Right cardiac atrium (tissue), 5 donors: ENCODE data around the gene TMEM52. TPM values are rescaled to one million over a fixed set of nuclear protein-coding genes. Genes with fewer than 3 reads are reported as not detected.

Source experiments
- ATAC-seq, 2 donors: fragments of 200-7000 bp; cut with Tn5 transposase; one replicate each; pipeline versions ENCODE4 v1.8.0 to v1.9.1; 2020; ENCODE audit warnings: moderate library complexity in 2 of 2, mild to moderate bottlenecking in 1 of 2
- DNase-seq, 3 donors: peaks; one replicate each; pipeline ENCODE4 v3.0.0-alpha.2; 2020
- H3K27ac ChIP-seq: one replicate; pipeline ENCODE4 v1.5.1; 2013; ENCODE audit warnings: mild to moderate bottlenecking, low read length, control low read depth, moderate library complexity
- H3K27me3 ChIP-seq: one replicate; pipeline ENCODE4 v1.6.1; 2013; ENCODE audit not compliant: control insufficient read depth, insufficient read depth
- H3K4me1 ChIP-seq: one replicate; pipeline ENCODE4 v1.6.1; 2013; ENCODE audit warnings: low read length; ENCODE audit not compliant: control insufficient read depth, insufficient read depth
- H3K4me3 ChIP-seq: one replicate; pipeline ENCODE4 v1.5.1; 2013; ENCODE audit warnings: low read length, control low read depth
- H3K9me3 ChIP-seq: one replicate; pipeline ENCODE4 v1.6.1; 2013; ENCODE audit warnings: low read length; ENCODE audit not compliant: control insufficient read depth
- WGBS: extraction: QIAGEN DNeasy Blood & Tissue Kit; methylation state at CpG from one replicate; pipeline ENCODE4 v1.1.7; 2013; 5-methylcytosine and 5-hydroxymethylcytosine counted together
- intact Hi-C, 4 donors: fragments of 100-400 bp; cut with DNase I; formaldehyde crosslinking; loops; one replicate each; pipeline versions ENCODE4 v1.11.0 to v1.14.0; 2022 to 2023
- long read RNA-seq, 4 donors: library from polyadenylated mRNA; unstranded; transcript quantifications; one replicate each; pipeline ENCODE4 v2.0.0, GENCODE V29; 2020 to 2021
- polyA plus RNA-seq: library from polyadenylated mRNA; stranded (reverse); fragments of 200-250 nt; gene quantifications from one replicate; pipeline ENCODE4 v1.2.3, GENCODE V29; 2013
- total RNA-seq, 4 donors: library from RNA; stranded (reverse); fragmentation: NEBNext Ultra II Directional; extraction: Animal tissue kit (Norgen Biotek cat#: 25700); gene quantifications; one replicate each; pipeline ENCODE4 v1.2.1, GENCODE V29; 2021
- donor health status: healthy with polysubstance abuse.
- donor health status: DM: no; HTN: yes; CAD: no.
- donor health status: DM: no; HTN: no; CAD: no.
- donor health status: DM: no; HTN: yes; CAD: no; lungs with severe emphysema.
- donor health status: DM: yes; HTN: yes; CAD: no.

Gene TMEM52
- total RNA-seq = under 1 TPM; 0.34 to 0.89 (median 0.59) TPM
- 1.9 TPM for polyA plus RNA-seq
- long read RNA-seq, donor 1 = 0 reads
- long read RNA-seq, donor 2 = 0 reads
- long read RNA-seq, donor 3 = 0 reads
- long read RNA-seq, donor 4 = 0 reads

- no peak within 1 kb of the TSS for H3K27ac ChIP-seq
- H3K9me3 ChIP-seq = no peaks in the 10 kb centered on the region
- intact Hi-C loops = no loop called here
- H3K27me3 ChIP-seq = no peaks in the 10 kb centered on the region
- no peaks in the 10 kb centered on the region for H3K4me1 ChIP-seq
- DNase-seq (no peak), ATAC-seq (peak; percentile 0 to 4)
- WGBS = under 1% methylated on average over 44 of the region's 44 CpGs
- peak within 1 kb of the TSS; percentile 40 for H3K4me3 ChIP-seq
These were observed at the start of gene TMEM52 for GRCh38 chr1:1918901-1919303. Gene TMEM52 (minus strand): TSS chr1:1919279. CDS start chr1:1919265, 14 bp downstream.

GRCh38 chr1:1967879-1968278 lies 48.8 kb upstream of the TMEM52 start:
- no peak overlapping the region for H3K27ac ChIP-seq
- no peaks in the 10 kb centered on the region for H3K9me3 ChIP-seq
- H3K4me1 ChIP-seq = no peaks in the 10 kb centered on the region
- ATAC-seq (no peak), DNase-seq (no peak)
- H3K4me3 ChIP-seq = no peak overlapping the region
- 79% methylated on average over 3 of the region's 3 CpGs for WGBS
- no peaks in the 10 kb centered on the region for H3K27me3 ChIP-seq
- intact Hi-C loops = no loop called here

- no peaks in the 10 kb centered on the region for H3K4me1 ChIP-seq
- intact Hi-C loops = no loop called here
- H3K27me3 ChIP-seq = no peaks in the 10 kb centered on the region
- H3K27ac ChIP-seq = no peak overlapping the region
- H3K9me3 ChIP-seq = no peaks in the 10 kb centered on the region
- ATAC-seq (no peak), DNase-seq (peak in 1 of 3 donors; percentile 51)
- WGBS = 75% methylated on average over 16 of the region's 16 CpGs
- H3K4me3 ChIP-seq = no peak overlapping the region
These were observed 48.1 kb upstream of the TMEM52 start for GRCh38 chr1:1967151-1967550.

GRCh38 chr1:1966071-1966740 lies 47.1 kb upstream of the TMEM52 start:
- no peaks in the 10 kb centered on the region for H3K4me1 ChIP-seq
- H3K27me3 ChIP-seq = no peaks in the 10 kb centered on the region
- H3K9me3 ChIP-seq = no peaks in the 10 kb centered on the region
- no peak overlapping the region for H3K27ac ChIP-seq
- no peak for ATAC-seq
- WGBS = 53% methylated on average over 38 of the region's 38 CpGs
- intact Hi-C loops = no loop called here
- peak in 1 of 3 donors; percentile 36 for DNase-seq
- no peak overlapping the region for H3K4me3 ChIP-seq

- intact Hi-C loops = no loop called here
- Histone ChIP-seq H3K9me3 (no peaks in the 10 kb centered on the region), H3K4me3 (no peak overlapping the region), H3K27me3 (no peaks in the 10 kb centered on the region), H3K4me1 (no peaks in the 10 kb centered on the region), H3K27ac (no peak overlapping the region)
- WGBS = 72% methylated on average over 10 of the region's 10 CpGs
- DNase-seq (peak in 1 of 3 donors; percentile 31), ATAC-seq (no peak)
These were observed 46.5 kb upstream of the TMEM52 start for GRCh38 chr1:1965546-1965945.

GRCh38 chr1:1964811-1965210 lies 45.7 kb upstream of the TMEM52 start:
- DNase-seq (no peak), ATAC-seq (no peak)
- Histone ChIP-seq H3K9me3 (no peaks in the 10 kb centered on the region), H3K4me3 (no peak overlapping the region), H3K27me3 (no peaks in the 10 kb centered on the region), H3K4me1 (no peaks in the 10 kb centered on the region), H3K27ac (no peak overlapping the region)
- intact Hi-C loops = loop anchor here in 2 of 4 donors (5.0 kb wide), 2 partner anchors 77 to 82 kb away; no protein-coding TSS in a partner anchor
- WGBS = 78% methylated on average over 25 of the region's 25 CpGs

- H3K4me3 ChIP-seq = no peak overlapping the region
- intact Hi-C loops = loop anchor here in 2 of 4 donors (5.0 kb wide), 2 partner anchors 79 to 84 kb away; no protein-coding TSS in a partner anchor
- 84% methylated on average over 17 of the region's 17 CpGs for WGBS
- H3K27me3 ChIP-seq = no peaks in the 10 kb centered on the region
- ATAC-seq = no peak
- H3K4me1 ChIP-seq = no peaks in the 10 kb centered on the region
- DNase-seq = no peak
- H3K9me3 ChIP-seq = no peaks in the 10 kb centered on the region
- no peak overlapping the region for H3K27ac ChIP-seq
These were observed 44.5 kb upstream of the TMEM52 start for GRCh38 chr1:1963570-1963969.

- no peak overlapping the region for H3K4me3 ChIP-seq
- no peaks in the 10 kb centered on the region for H3K27me3 ChIP-seq
- no peak overlapping the region for H3K27ac ChIP-seq
- WGBS = 73% methylated on average over 2 of the region's 2 CpGs
- no peak for ATAC-seq
- H3K9me3 ChIP-seq = no peaks in the 10 kb centered on the region
- DNase-seq = no peak
- H3K4me1 ChIP-seq = no peaks in the 10 kb centered on the region
- intact Hi-C loops = loop anchor here in 2 of 4 donors (5.0 kb wide), 2 partner anchors 80 to 85 kb away; no protein-coding TSS in a partner anchor
These were observed 43.7 kb upstream of the TMEM52 start for GRCh38 chr1:1962752-1963151.

- H3K27me3 ChIP-seq = no peaks in the 10 kb centered on the region
- intact Hi-C loops = loop anchor here in 2 of 4 donors (5.0 kb wide), 2 partner anchors 82 to 87 kb away; no protein-coding TSS in a partner anchor
- ATAC-seq (no peak), DNase-seq (peak in 1 of 3 donors; percentile 41)
- H3K4me3 ChIP-seq = no peak overlapping the region
- no peak overlapping the region for H3K27ac ChIP-seq
- WGBS = 41% methylated on average over 17 of the region's 17 CpGs
- no peaks in the 10 kb centered on the region for H3K9me3 ChIP-seq
- no peaks in the 10 kb centered on the region for H3K4me1 ChIP-seq
These were observed 41.6 kb upstream of the TMEM52 start for GRCh38 chr1:1960480-1961196.

GRCh38 chr1:1959840-1960479 lies 40.9 kb upstream of the TMEM52 start:
- no peak overlapping the region for H3K27ac ChIP-seq
- DNase-seq (peak; percentile 84 to 95 (median 93)), ATAC-seq (peak; percentile 84)
- H3K27me3 ChIP-seq = no peaks in the 10 kb centered on the region
- H3K9me3 ChIP-seq = no peaks in the 10 kb centered on the region
- no peak overlapping the region for H3K4me3 ChIP-seq
- WGBS = 5% methylated on average over 23 of the region's 23 CpGs
- no peaks in the 10 kb centered on the region for H3K4me1 ChIP-seq
- intact Hi-C loops = loop anchor here in 3 of 4 donors (5.0 kb wide), 2 partner anchors 82 to 87 kb away; no protein-coding TSS in a partner anchor
